Right lobe of liver (tissue), 4 donors: Measurements from ENCODE around the gene NPW.

ENCODE experiments used
- CTCF ChIP-seq, 4 donors: fragments of 200-600 bp in 3 of 4; fragments of 450-650 bp in 1 of 4; IDR thresholded peaks; one replicate each; pipeline versions ENCODE4 v1.5.1 to v1.8.0; 2016 to 2022; ENCODE audit warnings: antibody characterized with exemption in 4 of 4, mild to moderate bottlenecking in 2 of 4
- POLR2A ChIP-seq: fragments of 450-650 bp; IDR thresholded peaks from one replicate; pipeline ENCODE4 v1.6.1; 2017; ENCODE audit warnings: antibody characterized with exemption, mild to moderate bottlenecking
- donor health status: DM: no; HTN: no; CAD: no.
- donor health status: DM: no; HTN: no; CAD: no.
- donor health status: DM: no; HTN: yes; CAD: no.

DNA sequence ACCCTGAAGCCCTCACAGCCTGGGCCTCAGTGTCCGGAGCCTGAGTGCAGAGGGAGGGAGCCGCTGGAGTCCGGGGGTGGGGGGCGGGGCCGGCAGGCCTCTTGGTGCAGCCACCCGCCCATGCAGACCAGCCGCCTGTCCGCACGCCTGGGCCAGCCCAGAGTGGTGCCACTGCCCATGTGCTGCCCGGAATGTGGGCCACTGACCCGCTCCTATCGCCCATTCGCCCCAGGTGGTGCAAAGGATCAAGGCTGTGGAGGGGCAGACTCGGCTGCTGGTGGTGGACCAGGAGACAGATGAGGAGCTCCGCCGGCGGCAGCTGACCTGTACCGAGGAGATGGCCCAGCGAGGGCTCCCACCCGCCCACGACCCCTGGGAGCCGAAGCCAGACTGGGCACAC is 9.8 kb downstream of the NPW start:
- no peak for TF ChIP-seq POLR2A
- TF ChIP-seq CTCF (IDR thresholded peaks at IDR 0.05) = no peak
